Activated T-cell treated with anti-CD3 and anti-CD28 coated beads for 4 hours (primary cell): Measurements from ENCODE around the gene SEMA6C.

Experiments used
- DNase-seq: peaks from one replicate; pipeline ENCODE4 v3.0.0-alpha.2; 2020

SEMA6C gene

DNA sequence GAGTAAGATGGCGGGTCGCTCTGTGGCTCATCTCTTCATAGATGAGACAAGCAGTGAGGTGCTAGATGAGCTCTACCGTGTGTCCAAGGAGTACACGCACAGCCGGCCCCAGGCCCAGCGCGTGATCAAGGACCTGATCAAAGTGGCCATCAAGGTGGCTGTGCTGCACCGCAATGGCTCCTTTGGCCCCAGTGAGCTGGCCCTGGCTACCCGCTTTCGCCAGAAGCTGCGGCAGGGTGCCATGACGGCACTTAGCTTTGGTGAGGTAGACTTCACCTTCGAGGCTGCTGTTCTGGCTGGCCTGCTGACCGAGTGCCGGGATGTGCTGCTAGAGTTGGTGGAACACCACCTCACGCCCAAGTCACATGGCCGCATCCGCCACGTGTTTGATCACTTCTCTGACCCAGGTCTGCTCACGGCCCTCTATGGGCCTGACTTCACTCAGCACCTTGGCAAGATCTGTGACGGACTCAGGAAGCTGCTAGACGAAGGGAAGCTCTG, 12.4 kb upstream of the SEMA6C start:
- DNase-seq, result no peak

DNA sequence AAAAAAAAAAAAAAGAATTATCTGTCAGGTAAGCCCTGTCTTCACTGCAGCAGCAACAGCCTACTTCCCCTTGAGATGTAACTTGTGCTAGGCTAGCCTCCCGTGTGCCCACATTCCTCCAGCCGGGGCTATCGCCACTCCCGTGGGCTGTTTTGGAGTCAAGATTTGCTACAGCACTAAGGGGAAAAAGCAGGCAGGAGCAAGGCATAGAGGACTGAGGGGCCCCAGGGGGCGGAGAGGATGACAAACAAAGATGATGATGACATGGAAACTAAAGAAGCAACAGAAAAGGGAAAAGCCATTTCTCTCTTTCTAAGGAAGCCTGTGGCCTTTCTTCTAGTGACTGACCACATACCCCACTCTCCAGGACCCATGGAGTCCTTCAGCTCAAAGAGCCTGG, 11.9 kb upstream of the SEMA6C start:
- DNase-seq, result peak; percentile 35

- DNase-seq, result peak; percentile 23
Measured at GRCh38 chr1:151157067-151157531, 10.7 kb upstream of the SEMA6C start.

- DNase-seq, result peak; percentile 61
Measured at GRCh38 chr1:151156515-151156819, 10.0 kb upstream of the SEMA6C start, which contains the start of gene TNFAIP8L2. TSS of gene TNFAIP8L2 (plus strand) at chr1:151156649. CDS start at chr1:151158698, 2,049 bp downstream.

DNA sequence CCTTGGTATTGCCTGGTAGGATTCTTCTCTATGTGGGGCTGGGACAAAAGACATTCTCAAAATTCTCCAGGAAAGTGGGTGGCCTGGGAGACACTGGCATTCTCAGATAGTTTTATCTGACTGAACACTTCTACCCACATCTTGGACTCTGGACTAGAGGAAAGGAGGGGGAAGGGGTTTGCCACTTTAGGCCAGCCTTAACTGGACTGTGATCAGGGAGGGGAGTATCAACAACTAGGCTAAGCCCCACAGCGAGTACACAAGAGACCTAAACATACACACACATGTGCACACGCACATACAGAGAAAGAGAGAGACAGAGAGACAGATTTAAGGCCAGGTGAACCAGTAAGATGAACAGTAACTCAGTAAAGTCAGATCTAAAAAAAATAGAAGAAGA, 1.2 kb upstream of the SEMA6C start:
- DNase-seq, result no peak

DNA sequence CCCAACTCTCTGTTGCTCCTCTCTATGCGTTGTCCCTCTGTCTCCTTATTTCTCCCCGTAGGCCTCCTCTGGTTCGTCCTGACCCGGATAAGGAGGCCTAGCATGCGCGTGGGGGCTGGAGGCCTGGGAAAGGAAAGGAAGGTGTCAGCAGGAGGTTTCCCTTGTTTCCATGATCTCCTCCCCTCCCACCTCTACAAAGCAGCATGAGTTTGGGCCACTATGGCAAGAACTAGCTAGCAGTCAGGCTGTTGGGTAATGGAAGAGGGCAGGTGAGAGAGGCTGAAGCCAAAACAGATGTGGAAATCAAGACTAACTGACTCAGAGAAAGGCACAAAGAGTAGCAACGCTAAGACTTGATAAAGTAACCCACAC, 687 bp upstream of the SEMA6C start:
- no peak for DNase-seq

GRCh38 chr1:151146072-151146411, 389 bp downstream of the SEMA6C start:
- DNase-seq, result no peak

GRCh38 chr1:151145304-151146071, 943 bp downstream of the SEMA6C start:
- DNase-seq, result no peak

DNA sequence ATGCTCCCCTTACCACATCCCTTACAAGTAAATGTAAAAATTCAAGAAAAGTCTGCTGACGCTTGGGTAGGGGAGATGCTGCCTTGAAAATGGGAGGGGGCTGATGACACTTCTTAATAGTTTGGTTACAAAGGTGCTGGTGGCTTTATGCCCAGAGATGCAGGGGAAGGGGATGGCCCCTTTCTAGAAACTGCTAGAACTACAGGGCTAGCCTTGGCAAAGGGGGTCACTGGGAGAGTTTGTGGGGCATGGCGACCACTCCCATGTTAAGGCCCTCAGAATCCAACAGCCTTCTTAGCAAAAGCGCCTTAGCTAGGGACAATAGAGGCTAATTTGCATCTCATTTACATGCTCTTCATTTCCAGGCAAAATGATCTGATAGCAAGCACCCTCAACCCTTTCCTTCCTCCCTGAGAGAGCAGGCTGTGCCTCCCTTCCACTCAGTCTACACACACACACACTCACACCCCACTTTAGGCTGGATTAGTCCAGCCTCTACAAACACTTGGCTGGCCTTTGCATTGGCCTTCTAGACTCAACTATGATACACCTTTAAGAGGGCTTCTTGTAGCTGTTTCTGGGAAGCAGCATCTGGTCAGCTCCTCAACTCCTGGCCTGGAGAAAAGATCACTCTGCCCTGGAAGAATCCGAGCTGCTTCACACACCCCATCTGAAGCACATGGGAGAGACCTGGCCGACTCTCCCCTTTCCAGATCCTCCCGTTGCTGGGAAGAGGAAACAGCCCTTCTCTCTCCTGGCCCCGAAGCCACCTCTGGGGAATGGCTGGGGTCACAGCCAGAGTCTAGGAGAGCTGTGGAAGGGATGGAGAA, 1.7 kb downstream of the SEMA6C start:
- no peak for DNase-seq

DNA sequence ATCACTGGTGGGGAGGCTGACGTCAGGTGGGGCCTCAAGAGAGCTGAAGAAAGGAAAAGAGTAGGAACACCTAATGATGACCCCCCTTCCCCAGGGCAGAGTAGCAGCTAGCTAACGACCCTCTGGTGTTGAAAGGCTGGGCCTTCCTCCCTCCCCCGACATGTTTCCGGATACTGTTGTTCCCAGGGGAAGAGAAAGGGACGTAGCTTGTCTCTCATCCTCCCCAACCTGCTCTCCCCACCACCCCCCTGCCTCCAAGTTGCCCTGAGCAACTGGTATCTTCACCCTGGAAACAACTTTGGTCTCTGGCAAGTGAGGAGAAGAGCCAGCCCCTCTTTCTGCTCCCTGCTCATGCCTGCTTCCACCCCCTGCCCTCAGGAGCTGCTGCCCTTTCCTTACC, 2.4 kb downstream of the SEMA6C start:
- DNase-seq, result no peak

DNA sequence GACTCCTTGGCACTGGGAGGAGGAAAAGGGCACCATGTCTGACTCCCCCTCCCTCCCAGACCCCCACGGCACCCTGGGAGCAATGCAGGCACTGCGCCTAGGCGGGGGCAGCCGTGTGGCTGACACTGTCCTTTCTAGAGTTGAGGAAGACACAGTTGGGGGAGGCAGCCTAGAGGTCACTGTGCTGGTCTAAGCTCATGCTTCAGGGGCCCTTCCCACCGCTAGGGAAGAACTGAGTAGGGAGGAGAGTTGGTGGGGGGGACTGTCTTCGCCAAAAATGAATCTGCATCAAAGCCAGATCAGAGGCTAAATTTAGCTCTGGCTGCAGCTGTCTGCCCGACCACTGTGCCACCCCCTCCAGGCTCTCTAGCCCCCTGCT, 3.4 kb downstream of the SEMA6C start:
- DNase-seq, result no peak

- DNase-seq, result no peak
Measured at GRCh38 chr1:151142411-151143056, 3.9 kb downstream of the SEMA6C start.

DNA sequence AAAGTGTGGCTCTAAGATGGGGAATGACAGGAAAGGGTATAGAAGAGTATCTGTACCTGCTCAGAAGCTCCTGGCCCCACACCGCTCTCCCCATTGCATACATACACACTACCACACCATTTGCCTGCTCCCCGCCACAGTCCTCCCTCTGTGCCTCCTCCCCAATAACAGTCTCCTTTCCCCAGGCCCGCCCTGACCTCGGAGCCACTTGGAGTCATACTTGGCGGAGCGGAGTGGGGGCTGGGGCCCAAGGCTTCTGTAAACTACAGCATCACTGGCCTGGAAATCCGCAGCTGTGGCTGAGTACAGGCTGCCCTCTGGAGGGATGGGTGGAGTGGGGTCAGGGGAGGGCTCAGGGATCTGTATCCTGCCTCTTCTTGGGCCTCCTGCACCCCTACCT, 8.6 kb downstream of the SEMA6C start:
- no peak for DNase-seq

GRCh38 chr1:151135433-151136385, 10.7 kb downstream of the SEMA6C start:
- no peak for DNase-seq

DNA sequence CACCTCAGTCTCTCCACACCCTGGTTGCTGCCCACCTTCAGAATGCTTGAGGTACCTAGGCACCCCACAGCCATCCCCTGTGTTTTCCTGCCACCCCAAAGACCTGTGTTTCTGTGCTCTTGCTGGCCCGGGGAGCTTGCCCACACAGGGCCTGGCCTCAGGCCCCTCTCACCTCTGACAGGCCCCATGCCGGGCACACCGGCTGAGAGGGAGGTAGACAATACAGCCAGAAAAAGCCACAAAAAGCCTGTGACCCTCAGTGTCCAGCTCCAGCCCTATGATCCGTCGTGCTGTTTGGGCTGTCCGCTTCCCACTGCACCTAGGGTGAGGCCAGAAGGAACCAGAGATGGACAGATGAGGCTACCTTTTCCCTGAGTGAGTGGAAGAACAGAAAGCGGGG, 11.4 kb downstream of the SEMA6C start:
- no peak for DNase-seq

DNA sequence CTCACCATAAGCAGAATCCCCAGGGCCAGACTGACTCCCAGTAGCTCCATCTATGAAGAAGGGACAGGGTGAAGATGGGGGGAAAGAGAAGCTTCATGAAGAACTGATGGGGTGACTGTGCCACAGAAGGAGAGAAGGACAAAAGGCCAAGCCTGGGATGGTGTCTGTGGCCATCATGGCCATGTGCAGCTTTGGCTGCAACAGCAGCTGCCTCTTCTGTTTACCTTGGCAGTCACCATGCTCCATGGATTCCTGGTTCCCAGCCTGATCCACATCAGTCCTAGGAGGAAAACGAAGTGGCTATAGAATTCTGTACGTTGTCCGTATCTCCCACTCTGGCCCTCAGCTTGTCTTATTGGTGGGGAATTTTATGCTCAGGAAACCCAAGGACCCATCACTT, 12.0 kb downstream of the SEMA6C start:
- DNase-seq, result no peak

- no peak for DNase-seq
Measured at GRCh38 chr1:151133018-151133806, 13.2 kb downstream of the SEMA6C start.

- no peak for DNase-seq
Measured at GRCh38 chr1:151132335-151133017, 14.0 kb downstream of the SEMA6C start.

- DNase-seq, result no peak
Measured at GRCh38 chr1:151131701-151132334, 14.6 kb downstream of the SEMA6C start.

DNA sequence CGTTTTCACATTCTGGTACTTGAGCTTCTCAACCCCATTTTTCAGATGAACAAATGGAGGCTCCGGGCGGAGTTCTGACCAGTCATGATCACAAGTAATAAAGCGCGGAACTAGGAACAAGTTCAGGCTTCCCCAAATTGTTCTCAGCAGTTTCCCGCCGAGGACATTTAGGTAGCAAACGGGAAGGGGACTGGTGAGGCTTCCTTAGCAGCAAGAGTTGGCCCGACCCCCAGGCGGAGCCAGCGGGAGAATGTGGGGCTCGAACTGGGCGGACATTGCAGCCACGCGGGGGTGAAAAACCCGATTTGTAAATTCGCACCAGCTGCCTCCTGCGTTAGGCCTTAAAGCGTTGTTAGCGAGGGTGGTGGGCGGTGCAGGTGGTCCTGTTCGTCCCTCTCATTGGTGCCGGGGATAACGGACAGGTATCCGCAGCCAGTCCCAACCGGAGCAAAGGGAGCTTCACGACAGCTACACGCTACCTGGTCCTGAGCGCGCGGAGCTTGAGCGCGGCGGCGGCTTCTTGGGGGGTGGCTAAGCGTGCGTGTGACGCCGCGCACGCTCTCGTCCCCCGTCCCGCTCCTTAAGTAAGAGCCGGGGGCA, 15.3 kb downstream of the SEMA6C start:
- DNase-seq, result peak; percentile 62
